Muscle layer of duodenum (tissue), 2 donors: ENCODE results near the gene WNT11.

Experiments
- H3K27ac ChIP-seq: one replicate; pipeline ENCODE4 v1.7.0; 2013; ENCODE audit warnings: mild to moderate bottlenecking, low read length
- H3K27me3 ChIP-seq: one replicate; pipeline ENCODE4 v1.7.0; 2013; ENCODE audit warnings: low read depth, mild to moderate bottlenecking, control low read depth, low read length
- H3K36me3 ChIP-seq, 2 donors: one replicate each; pipeline ENCODE4 v1.7.0; 2013; ENCODE audit warnings: low read length in 2 of 2, control low read depth in 1 of 2, mild to moderate bottlenecking in 1 of 2; ENCODE audit not compliant: insufficient read depth in 2 of 2, control insufficient read depth in 1 of 2
- H3K4me1 ChIP-seq, 2 donors: one replicate each; pipeline ENCODE4 v1.7.0; 2013; ENCODE audit warnings: low read length in 2 of 2, mild to moderate bottlenecking in 2 of 2, control low read depth in 1 of 2, moderate library complexity in 1 of 2; ENCODE audit not compliant: insufficient read depth in 2 of 2, control insufficient read depth in 1 of 2
- H3K4me3 ChIP-seq, 2 donors: one replicate each; pipeline ENCODE4 v1.7.0; 2013; ENCODE audit warnings: low read length in 2 of 2, low read depth in 1 of 2, mild to moderate bottlenecking in 1 of 2
- H3K9me3 ChIP-seq, 2 donors: one replicate each; pipeline ENCODE4 v1.7.0; 2013; ENCODE audit warnings: low read length in 2 of 2, control low read depth in 1 of 2, mild to moderate bottlenecking in 1 of 2; ENCODE audit not compliant: control insufficient read depth in 1 of 2
- donor health status: healthy.

The WNT11 gene

GRCh38 chr11:76148231-76148630 is 58.1 kb downstream of the WNT11 start:
- H3K27ac ChIP-seq, result peak overlapping the region; percentile 61
- H3K9me3 ChIP-seq, result no peaks in the 10 kb centered on the region
- no peaks in the 10 kb centered on the region for H3K27me3 ChIP-seq
- H3K4me3 ChIP-seq, result no peak overlapping the region
- H3K36me3 ChIP-seq, result peaks cover 0 to 2% of the 10 kb centered on the region in 2 donors
- H3K4me1 ChIP-seq, result peaks cover 0 to 11% of the 10 kb centered on the region in 2 donors

GRCh38 chr11:76147106-76147740 is 59.1 kb downstream of the WNT11 start:
- Histone ChIP-seq H3K4me3 (no peak overlapping the region), H3K36me3 (peaks cover 4 to 10% of the 10 kb centered on the region in 2 donors), H3K27me3 (no peaks in the 10 kb centered on the region), H3K4me1 (peaks cover 0 to 5% of the 10 kb centered on the region in 2 donors), H3K9me3 (no peaks in the 10 kb centered on the region), H3K27ac (no peak overlapping the region)

GRCh38 chr11:76143274-76143673 is 63.0 kb downstream of the WNT11 start:
- Histone ChIP-seq H3K27me3 (no peaks in the 10 kb centered on the region), H3K36me3 (peaks cover 11 to 26% of the 10 kb centered on the region in 2 donors), H3K4me3 (no peak overlapping the region), H3K27ac (no peak overlapping the region), H3K4me1 (no peaks in the 10 kb centered on the region), H3K9me3 (no peaks in the 10 kb centered on the region)

GRCh38 chr11:76141901-76142588 is 64.3 kb downstream of the WNT11 start:
- Histone ChIP-seq H3K9me3 (no peaks in the 10 kb centered on the region), H3K27me3 (no peaks in the 10 kb centered on the region), H3K4me3 (no peak overlapping the region), H3K4me1 (no peaks in the 10 kb centered on the region), H3K36me3 (peaks cover 11 to 30% of the 10 kb centered on the region in 2 donors), H3K27ac (no peak overlapping the region)

GRCh38 chr11:76140912-76141574 is 65.3 kb downstream of the WNT11 start:
- Histone ChIP-seq H3K36me3 (peaks cover 11 to 30% of the 10 kb centered on the region in 2 donors), H3K9me3 (no peaks in the 10 kb centered on the region), H3K27ac (no peak overlapping the region), H3K27me3 (no peaks in the 10 kb centered on the region), H3K4me3 (no peak overlapping the region), H3K4me1 (no peaks in the 10 kb centered on the region)

- H3K27me3 ChIP-seq, result no peaks in the 10 kb centered on the region
- H3K4me3 ChIP-seq, result no peak overlapping the region
- H3K27ac ChIP-seq, result no peak overlapping the region
- peaks cover 11 to 30% of the 10 kb centered on the region in 2 donors for H3K36me3 ChIP-seq
- H3K4me1 ChIP-seq, result no peaks in the 10 kb centered on the region
- no peaks in the 10 kb centered on the region for H3K9me3 ChIP-seq
Observed at GRCh38 chr11:76139314-76139713, 67.0 kb downstream of the WNT11 start.
